Breast epithelium (tissue), 3 donors: ENCODE data around the gene C1QTNF5.

Experiments
- POLR2A ChIP-seq: fragments of 450-650 bp; IDR thresholded peaks from one replicate; pipeline ENCODE4 v1.6.1; 2016; ENCODE audit warnings: antibody characterized with exemption, mild to moderate bottlenecking, moderate library complexity
- POLR2AphosphoS5 ChIP-seq, 3 donors: sonication (generic); formaldehyde crosslinking; IDR thresholded peaks; one replicate each; pipeline ENCODE4 v1.6.1; 2017; ENCODE audit warnings: antibody characterized with exemption in 3 of 3
- TF ChIP-seq, protein P1 (sequence below), 3 donors: fragments of 450-650 bp; IDR thresholded peaks; one replicate each; pipeline ENCODE4 v1.5.1; 2016 to 2017; ENCODE audit warnings: antibody characterized with exemption in 3 of 3, mild to moderate bottlenecking in 3 of 3, moderate library complexity in 3 of 3

GRCh38 chr11:119376197-119376847 is 35.6 kb upstream of the C1QTNF5 start:
- TF ChIP-seq, protein P1, sequence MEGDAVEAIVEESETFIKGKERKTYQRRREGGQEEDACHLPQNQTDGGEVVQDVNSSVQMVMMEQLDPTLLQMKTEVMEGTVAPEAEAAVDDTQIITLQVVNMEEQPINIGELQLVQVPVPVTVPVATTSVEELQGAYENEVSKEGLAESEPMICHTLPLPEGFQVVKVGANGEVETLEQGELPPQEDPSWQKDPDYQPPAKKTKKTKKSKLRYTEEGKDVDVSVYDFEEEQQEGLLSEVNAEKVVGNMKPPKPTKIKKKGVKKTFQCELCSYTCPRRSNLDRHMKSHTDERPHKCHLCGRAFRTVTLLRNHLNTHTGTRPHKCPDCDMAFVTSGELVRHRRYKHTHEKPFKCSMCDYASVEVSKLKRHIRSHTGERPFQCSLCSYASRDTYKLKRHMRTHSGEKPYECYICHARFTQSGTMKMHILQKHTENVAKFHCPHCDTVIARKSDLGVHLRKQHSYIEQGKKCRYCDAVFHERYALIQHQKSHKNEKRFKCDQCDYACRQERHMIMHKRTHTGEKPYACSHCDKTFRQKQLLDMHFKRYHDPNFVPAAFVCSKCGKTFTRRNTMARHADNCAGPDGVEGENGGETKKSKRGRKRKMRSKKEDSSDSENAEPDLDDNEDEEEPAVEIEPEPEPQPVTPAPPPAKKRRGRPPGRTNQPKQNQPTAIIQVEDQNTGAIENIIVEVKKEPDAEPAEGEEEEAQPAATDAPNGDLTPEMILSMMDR (IDR thresholded peaks at IDR 0.05): no peak
- TF ChIP-seq POLR2A (no peak), POLR2AphosphoS5 (IDR thresholded peaks at IDR 0.05) (peak in 2 of 3 donors; percentile 15 to 57)
